GM21367 (cell line): ENCODE results near the gene MSTO1.
"Not testable (repeated sequence)": the region's sequence is repeated elsewhere in the genome, so short reads cannot be mapped to it uniquely, and the experiment has no call there.

Source experiments
- ATAC-seq: cut with Tn5 transposase; IDR thresholded peaks from one replicate; pipeline ENCODE4 v1.9.1; 2021; ENCODE audit not compliant: unreplicated experiment

The MSTO1 gene

GRCh38 chr1:155609515-155610256, at the start of gene MSTO1:
Gene MSTO1 (plus strand): TSS chr1:155610218. CDS start chr1:155610249, 31 bp downstream.
- peak; percentile 83 for ATAC-seq

GRCh38 chr1:155561779-155562580, 48.0 kb upstream of the MSTO1 start:
- ATAC-seq: peak; percentile 12

- ATAC-seq: peak; percentile 64
These were observed 47.2 kb upstream of the MSTO1 start, which contains the start of gene ASH1L for GRCh38 chr1:155562581-155563376. Gene ASH1L (minus strand): TSS chr1:155562803. CDS start chr1:155521519, 41,284 bp downstream.

- not testable (repeated sequence) for ATAC-seq
These were observed 46.5 kb upstream of the MSTO1 start for GRCh38 chr1:155563377-155564022.

- ATAC-seq: no peak
These were observed 39.9 kb upstream of the MSTO1 start for GRCh38 chr1:155569988-155570592.

- no peak for ATAC-seq
These were observed 39.4 kb upstream of the MSTO1 start for GRCh38 chr1:155570593-155570990.

- ATAC-seq: no peak
These were observed 35.9 kb upstream of the MSTO1 start for GRCh38 chr1:155574077-155574476.

GRCh38 chr1:155575608-155576007, 34.4 kb upstream of the MSTO1 start:
- ATAC-seq: not testable (repeated sequence)

GRCh38 chr1:155583846-155584245, 26.2 kb upstream of the MSTO1 start:
- not testable (repeated sequence) for ATAC-seq

- ATAC-seq: not testable (repeated sequence)
These were observed 20.7 kb upstream of the MSTO1 start for GRCh38 chr1:155589282-155589681.

GRCh38 chr1:155590516-155591247, 19.3 kb upstream of the MSTO1 start:
- not testable (repeated sequence) for ATAC-seq

- ATAC-seq: no peak
These were observed 18.2 kb upstream of the MSTO1 start for GRCh38 chr1:155591770-155592169.

GRCh38 chr1:155595877-155596474, 14.0 kb upstream of the MSTO1 start:
- not testable (repeated sequence) for ATAC-seq

- ATAC-seq: no peak
These were observed 13.2 kb upstream of the MSTO1 start for GRCh38 chr1:155596864-155597263.

- ATAC-seq: no peak
These were observed 11.1 kb upstream of the MSTO1 start for GRCh38 chr1:155598842-155599331.

GRCh38 chr1:155599828-155600572, 10.0 kb upstream of the MSTO1 start:
- not testable (repeated sequence) for ATAC-seq

- ATAC-seq: no peak
These were observed 2.3 kb upstream of the MSTO1 start for GRCh38 chr1:155607708-155608107.

- no peak for ATAC-seq
These were observed 1.2 kb upstream of the MSTO1 start for GRCh38 chr1:155608888-155609225.
